GM18511 (cell line): ENCODE data around the gene USH2A.

Experiments used
- ATAC-seq: cut with Tn5 transposase; IDR thresholded peaks from one replicate; pipeline ENCODE4 v1.9.1; 2021; ENCODE audit warnings: mild to moderate bottlenecking, moderate library complexity; ENCODE audit not compliant: unreplicated experiment

Gene USH2A

DNA sequence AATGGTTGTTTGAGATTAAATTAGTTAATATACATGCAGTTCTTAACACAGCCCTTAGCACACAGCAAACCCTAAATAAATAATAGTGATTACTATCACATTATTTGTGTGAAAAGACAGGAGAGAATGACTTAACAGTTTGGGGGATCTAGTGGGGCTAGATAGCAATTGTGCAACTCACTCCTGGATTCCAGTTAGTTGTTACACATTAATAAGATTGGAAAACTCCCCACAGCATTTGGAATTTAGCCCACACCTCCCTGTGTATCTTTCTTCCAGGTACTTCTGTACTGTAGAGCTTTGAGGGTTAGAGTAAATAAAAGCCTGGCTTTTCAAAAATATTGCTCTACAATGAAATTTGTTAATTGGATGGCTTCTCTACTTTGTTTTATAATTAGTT is 763.0 kb downstream of the USH2A start:
- no peak for ATAC-seq

DNA sequence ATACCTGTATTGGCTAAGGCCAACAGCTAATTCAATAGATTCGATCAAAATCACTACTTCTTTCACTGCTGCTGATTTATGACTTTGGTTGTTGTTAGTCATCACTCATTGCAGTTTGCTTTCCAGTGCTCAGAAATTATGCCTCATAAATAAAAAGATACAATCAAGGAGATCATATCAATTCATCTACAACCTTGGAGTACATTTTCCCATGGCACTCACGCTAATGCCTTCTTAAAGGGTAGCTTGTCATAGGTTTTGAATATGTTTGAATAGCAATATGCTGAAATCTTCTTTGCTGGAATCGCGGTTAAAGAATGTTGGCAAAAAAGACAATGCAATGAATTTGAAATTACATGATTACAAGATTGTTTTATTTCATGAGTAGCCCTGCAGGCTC is 766.2 kb downstream of the USH2A start:
- ATAC-seq: no peak

GRCh38 chr1:215652371-215652770 is 770.9 kb downstream of the USH2A start:
- ATAC-seq: no peak

DNA sequence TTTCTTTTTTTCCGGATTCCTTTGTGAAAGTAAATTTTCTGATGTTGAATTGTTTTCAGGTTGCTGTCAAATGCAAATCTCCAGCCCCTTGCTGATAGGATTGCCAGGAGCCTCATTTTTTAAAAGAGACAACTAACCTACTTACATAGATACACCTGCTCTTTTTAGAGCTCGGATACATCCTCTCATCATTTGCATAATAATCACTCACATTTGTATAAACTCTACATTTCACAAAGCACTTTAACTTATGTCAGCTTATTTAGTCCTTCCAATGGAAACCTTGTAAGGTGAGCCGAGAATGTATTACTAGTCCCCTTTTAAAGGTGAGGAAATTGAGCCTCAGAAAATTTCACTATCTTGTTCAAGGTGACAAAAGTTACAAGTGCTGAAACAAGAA is 771.4 kb downstream of the USH2A start:
- no peak for ATAC-seq

DNA sequence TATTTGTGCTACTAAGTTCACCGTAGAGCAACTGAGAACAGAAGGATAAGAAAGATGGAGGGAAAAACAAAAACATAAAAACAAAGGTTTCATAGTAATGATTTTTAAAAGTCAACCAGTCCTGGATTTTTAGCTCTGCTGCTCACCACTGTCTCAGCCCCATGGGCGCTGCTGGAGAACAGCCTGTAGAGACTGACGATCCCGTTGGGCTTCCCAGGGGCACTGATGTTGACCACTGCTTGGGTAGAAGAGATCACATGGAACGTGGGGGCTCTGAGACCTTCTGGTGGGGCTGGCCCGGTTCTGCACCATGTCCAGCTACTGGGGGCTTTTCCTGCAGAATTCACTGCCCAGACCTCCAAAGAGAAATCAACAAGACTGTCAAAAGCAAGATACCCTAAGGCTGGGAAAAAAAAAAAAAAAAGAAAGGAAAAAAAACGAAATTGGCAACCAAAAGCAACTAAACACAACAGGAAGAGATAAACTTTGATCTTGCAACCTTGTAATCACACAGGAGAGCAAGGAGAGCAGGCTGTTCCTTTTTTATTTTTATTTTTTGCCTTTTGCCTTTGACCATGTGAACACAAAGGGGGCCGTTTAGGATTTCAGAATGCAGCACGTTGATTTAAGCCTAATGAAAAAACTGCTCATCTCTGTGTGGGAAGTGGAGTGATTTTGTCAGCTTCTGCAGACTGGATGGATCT is 772.6 kb downstream of the USH2A start:
- no peak for ATAC-seq

DNA sequence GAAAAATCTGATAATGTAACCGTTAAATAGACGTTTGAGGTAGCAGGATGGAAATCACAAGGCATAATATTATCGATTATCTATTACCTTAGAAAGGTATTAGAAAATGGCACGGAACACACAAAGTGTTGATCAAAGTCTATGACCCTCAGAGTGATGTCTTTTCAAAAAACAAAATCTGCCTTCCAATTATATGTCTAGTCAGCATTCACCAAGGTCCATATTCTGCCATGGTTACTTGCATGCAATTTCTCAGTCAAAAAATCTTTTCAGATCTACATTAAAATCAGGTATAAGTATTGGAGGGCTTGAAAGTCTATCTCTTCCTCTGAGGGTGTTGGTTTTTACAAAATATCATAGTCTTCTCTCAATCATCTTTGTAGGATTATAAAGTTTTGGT is 774.3 kb downstream of the USH2A start:
- ATAC-seq: no peak

- ATAC-seq: no peak
Observed at GRCh38 chr1:215647738-215648137, 775.5 kb downstream of the USH2A start.

DNA sequence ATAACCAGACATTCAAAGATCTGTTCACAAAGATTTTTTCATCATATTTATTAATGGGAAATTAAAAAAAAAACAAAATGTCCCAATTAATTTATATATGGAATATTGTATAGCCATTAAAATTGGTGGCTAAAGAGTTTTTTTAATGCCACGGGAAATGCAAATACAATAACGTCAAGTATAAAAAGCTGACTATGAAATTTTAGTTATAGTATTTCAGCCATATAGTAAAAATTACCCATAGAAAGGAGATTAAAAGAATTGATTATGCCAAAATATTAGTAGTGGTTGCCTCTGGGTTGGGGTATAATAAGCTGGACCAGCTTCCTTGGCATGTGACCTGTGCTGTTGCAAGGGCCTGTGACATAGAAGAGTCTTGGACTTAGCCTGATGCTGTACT is 777.4 kb downstream of the USH2A start:
- no peak for ATAC-seq

DNA sequence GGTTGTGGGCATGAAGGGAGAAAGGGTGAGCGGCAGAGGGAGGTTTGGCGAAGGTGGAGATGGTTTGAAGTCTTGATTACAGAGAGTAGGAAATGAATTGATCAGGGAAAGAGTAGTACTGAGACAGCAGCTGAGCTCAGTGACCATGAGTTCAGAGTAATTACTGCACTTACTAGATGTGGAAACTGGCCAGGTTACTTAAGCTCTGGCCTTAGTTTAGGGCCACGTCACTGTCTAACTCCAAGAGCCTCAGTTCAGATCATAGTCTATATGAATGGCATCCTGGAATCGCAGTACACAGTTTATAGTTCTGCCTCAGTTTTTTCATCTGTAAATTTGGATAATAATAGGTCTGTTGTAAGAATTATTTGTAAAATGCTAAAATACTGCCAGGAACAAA is 778.1 kb downstream of the USH2A start:
- no peak for ATAC-seq

- no peak for ATAC-seq
Observed at GRCh38 chr1:215643592-215644321, 779.5 kb downstream of the USH2A start.

- ATAC-seq: no peak
Observed at GRCh38 chr1:215640429-215641148, 782.7 kb downstream of the USH2A start.

GRCh38 chr1:215637041-215637573 is 786.1 kb downstream of the USH2A start:
- no peak for ATAC-seq

DNA sequence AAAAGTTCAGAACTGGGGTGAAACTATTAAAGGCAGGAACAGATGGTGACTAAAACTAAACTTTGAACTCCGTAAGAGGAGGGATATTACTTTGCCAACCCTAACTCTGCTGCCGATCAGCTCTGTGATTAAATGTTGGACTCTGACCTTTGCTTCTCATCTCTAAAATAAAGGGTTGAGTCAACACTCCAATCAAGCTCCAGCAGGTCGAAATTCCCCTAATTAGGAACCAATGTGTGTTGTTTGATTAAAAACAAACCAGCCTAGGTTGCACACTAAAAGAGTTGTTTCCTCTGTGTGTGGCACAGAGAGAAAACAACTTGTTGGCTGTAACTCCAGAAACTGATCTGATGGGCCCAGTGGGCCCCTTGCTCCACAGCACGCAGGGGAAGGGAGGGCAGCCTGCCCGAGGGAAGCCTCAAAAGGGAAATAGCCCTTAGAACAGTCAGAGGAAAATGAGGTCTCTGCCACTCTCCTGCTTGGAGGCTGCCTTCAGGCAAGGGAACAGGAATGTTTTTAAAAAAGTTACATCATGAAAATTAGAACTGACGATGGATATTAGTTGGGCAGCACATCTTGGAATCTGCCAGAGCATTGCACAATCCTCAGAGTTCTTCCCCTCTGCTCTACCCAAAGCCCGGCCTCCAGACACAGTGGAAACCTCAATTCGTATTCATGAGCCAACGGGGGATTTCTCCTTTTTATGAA is 786.8 kb downstream of the USH2A start:
- ATAC-seq: no peak

- no peak for ATAC-seq
Observed at GRCh38 chr1:215635827-215636226, 787.4 kb downstream of the USH2A start.

- no peak for ATAC-seq
Observed at GRCh38 chr1:215631489-215631888, 791.8 kb downstream of the USH2A start.

GRCh38 chr1:215631040-215631439 is 792.2 kb downstream of the USH2A start:
- no peak for ATAC-seq

DNA sequence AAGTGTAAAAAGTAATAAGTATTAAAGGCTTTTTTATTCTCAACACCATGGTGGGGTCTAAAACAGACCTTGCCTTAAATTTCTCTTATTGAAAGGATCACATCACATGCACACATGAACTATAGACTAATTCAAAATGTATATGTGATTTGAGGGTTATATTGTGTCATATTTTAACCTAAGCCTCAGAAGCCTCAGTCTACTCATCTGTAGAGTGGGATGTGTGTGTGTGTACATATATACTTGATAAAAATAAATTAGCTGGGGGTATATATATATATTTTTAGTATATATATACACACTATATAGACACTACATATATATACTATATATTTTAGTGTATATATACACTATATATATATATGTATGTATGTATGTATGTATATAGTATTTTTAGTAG is 797.3 kb downstream of the USH2A start:
- ATAC-seq: no peak

DNA sequence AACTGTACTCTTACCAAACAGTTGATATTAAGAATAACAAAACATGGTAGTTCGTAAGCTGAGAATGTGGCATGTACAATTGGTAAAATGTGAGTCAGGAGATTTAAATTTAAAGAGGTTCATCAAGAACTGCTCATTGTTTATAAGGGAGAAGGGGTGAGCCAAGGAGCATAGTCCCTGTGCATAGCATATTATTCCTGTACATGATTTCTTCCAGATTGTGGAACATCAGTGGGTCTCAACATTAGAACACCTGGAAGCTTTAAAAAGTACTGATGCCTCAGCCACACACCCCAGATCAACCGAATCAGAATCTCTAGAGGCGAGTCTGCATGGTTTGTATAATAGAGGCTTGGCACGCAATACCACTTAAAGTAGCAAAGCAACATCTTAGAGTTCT is 800.1 kb downstream of the USH2A start:
- no peak for ATAC-seq

- no peak for ATAC-seq
Observed at GRCh38 chr1:215617979-215618378, 805.3 kb downstream of the USH2A start.

DNA sequence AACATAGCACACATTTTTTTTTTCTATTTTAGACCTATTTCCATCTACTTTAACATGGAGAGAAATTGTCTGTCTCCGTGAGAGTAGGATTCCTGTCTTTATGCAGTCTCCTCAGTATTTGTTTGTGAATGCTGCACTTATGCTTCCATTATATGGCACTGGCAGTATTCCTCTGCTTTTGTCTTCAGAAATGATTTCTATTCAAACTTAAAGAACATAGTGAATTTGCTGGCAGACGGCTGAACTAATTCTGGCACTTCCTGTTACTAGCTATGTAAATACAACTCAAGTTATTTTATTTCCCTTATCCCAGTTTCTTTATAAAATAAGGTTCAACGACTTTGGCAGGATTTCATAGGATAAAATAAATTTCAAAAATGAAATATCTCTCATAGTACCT is 810.9 kb downstream of the USH2A start:
- ATAC-seq: no peak

GRCh38 chr1:215608646-215609045 is 814.6 kb downstream of the USH2A start:
- ATAC-seq: no peak
